ENCODE data around the gene PAK4.

The PAK4 gene

GRCh38 chr19:39165857-39166256 is 40.3 kb downstream of the PAK4 start:
- no peak for DNase-seq (ENCODE audit: low spot score)

- no peak for DNase-seq (ENCODE audit: low spot score)
Observed at GRCh38 chr19:39166571-39167391, 41.2 kb downstream of the PAK4 start.

- peak; percentile 46 for DNase-seq (ENCODE audit: low spot score)
Observed at GRCh38 chr19:39167461-39168257, 42.1 kb downstream of the PAK4 start.

GRCh38 chr19:39168258-39169142 is 42.9 kb downstream of the PAK4 start:
- no peak for DNase-seq (ENCODE audit: low spot score)

GRCh38 chr19:39169143-39169810 is 43.7 kb downstream of the PAK4 start:
- no peak for DNase-seq (ENCODE audit: low spot score)

GRCh38 chr19:39170386-39171231 is 45.0 kb downstream of the PAK4 start:
- no peak for DNase-seq (ENCODE audit: low spot score)

- no peak for DNase-seq (ENCODE audit: low spot score)
Observed at GRCh38 chr19:39171479-39172465, 46.2 kb downstream of the PAK4 start.

- DNase-seq (ENCODE audit: low spot score), result no peak
Observed at GRCh38 chr19:39172700-39173501, 47.3 kb downstream of the PAK4 start.

GRCh38 chr19:39173502-39173991 is 48.0 kb downstream of the PAK4 start:
- no peak for DNase-seq (ENCODE audit: low spot score)

- no peak for DNase-seq (ENCODE audit: low spot score)
Observed at GRCh38 chr19:39174142-39174541, 48.6 kb downstream of the PAK4 start.

- no peak for DNase-seq (ENCODE audit: low spot score)
Observed at GRCh38 chr19:39174558-39175544, 49.3 kb downstream of the PAK4 start.

- DNase-seq (ENCODE audit: low spot score), result no peak
Observed at GRCh38 chr19:39175564-39175963, 50.0 kb downstream of the PAK4 start.

- no peak for DNase-seq (ENCODE audit: low spot score)
Observed at GRCh38 chr19:39177110-39177699, 51.6 kb downstream of the PAK4 start.

GRCh38 chr19:39177736-39178135 is 52.1 kb downstream of the PAK4 start:
- no peak for DNase-seq (ENCODE audit: low spot score)

- no peak for DNase-seq (ENCODE audit: low spot score)
Observed at GRCh38 chr19:39178296-39179006, 52.9 kb downstream of the PAK4 start.

- no peak for DNase-seq (ENCODE audit: low spot score)
Observed at GRCh38 chr19:39179754-39180153, 54.2 kb downstream of the PAK4 start.
